ENCODE measurements around the gene CDH22.

GRCh38 chr20:46353500-46354206, 45.4 kb upstream of the CDH22 start:
- TF ChIP-seq CTCF (IDR thresholded peaks at IDR 0.05) (no peak), POLR2A (IDR thresholded peaks at IDR 0.05) (no peak)

Measured in adrenal gland (tissue), 5 donors.